OCI-LY7 (cell line): Measurements from ENCODE around the gene LRRC37A2. TPM values are rescaled to one million over a fixed set of nuclear protein-coding genes. Genes with fewer than 3 reads are reported as not detected.
"Not testable (repeated sequence)": the region's sequence is repeated elsewhere in the genome, so short reads cannot be mapped to it uniquely, and the experiment has no call there.

Experiments
- BruUV-seq: library from RNA; stranded (reverse); fragments of 400-500 nt; replicated peaks from 2 replicates; lab custom pipeline; 2021; lab: Mats Ljungman, UMichigan
- CTCF ChIA-PET: fragments of 300-600 bp; sonication (Branson Sonifier 250); formaldehyde crosslinking; loops from one replicate; lab custom pipeline; 2022; ENCODE audit warnings: antibody characterized with exemption; ENCODE audit not compliant: unreplicated experiment; lab: Charles Lee
- POLR2A ChIA-PET: fragments of 300-600 bp; sonication (Branson Sonifier 250); formaldehyde crosslinking; loops from one replicate; lab custom pipeline; 2022; ENCODE audit warnings: antibody characterized with exemption; lab: Charles Lee
- DNase-seq: peaks from one replicate; pipeline ENCODE4 v3.0.0-alpha.2; 2015; ENCODE audit warnings: low spot score
- H2AFZ ChIP-seq: fragments of 200-600 bp; sonication (generic), shearing (Covaris generic); 2 replicates; pipeline ENCODE4 v1.6.1; 2014; ENCODE audit warnings: mild to moderate bottlenecking, antibody characterized with exemption, low read length, moderate library complexity
- H3K27ac ChIP-seq: fragments of 200-600 bp; sonication (generic); 2 replicates; pipeline ENCODE4 v1.5.1; 2014; ENCODE audit warnings: mixed run types, low read depth, mild to moderate bottlenecking, moderate library complexity, low read length, inconsistent platforms; ENCODE audit not compliant: poor library complexity, severe bottlenecking
- H3K36me3 ChIP-seq: fragments of 200-600 bp; sonication (generic); 2 replicates; pipeline ENCODE4 v1.6.1; 2014; ENCODE audit warnings: mild to moderate bottlenecking, antibody characterized with exemption, low read length, moderate library complexity, mixed read lengths; ENCODE audit not compliant: insufficient read depth
- H3K4me1 ChIP-seq: fragments of 200-600 bp; sonication (generic); 2 replicates; pipeline ENCODE4 v1.5.1; 2014; ENCODE audit warnings: mild to moderate bottlenecking, low read length; ENCODE audit not compliant: insufficient read depth, poor library complexity, severe bottlenecking
- H3K4me2 ChIP-seq: fragments of 200-600 bp; sonication (generic); 2 replicates; pipeline ENCODE4 v1.6.1; 2014; ENCODE audit warnings: mild to moderate bottlenecking, low read length
- H3K4me3 ChIP-seq: fragments of 200-600 bp; sonication (generic); 2 replicates; pipeline ENCODE4 v1.5.1; 2014; ENCODE audit warnings: mild to moderate bottlenecking, low read depth, low read length; ENCODE audit not compliant: poor library complexity, severe bottlenecking
- H3K79me2 ChIP-seq: fragments of 200-600 bp; sonication (generic); 2 replicates; pipeline ENCODE4 v1.6.1; 2016; ENCODE audit warnings: low read depth, mild to moderate bottlenecking, low read length, moderate library complexity, mixed read lengths; ENCODE audit not compliant: insufficient read depth
- H3K9me2 ChIP-seq: fragments of 200-600 bp; sonication (generic); 2 replicates; pipeline ENCODE4 v1.6.1; 2016; ENCODE audit warnings: mild to moderate bottlenecking, low read length, mixed read lengths; ENCODE audit not compliant: insufficient read depth
- H3K9me3 ChIP-seq: fragments of 200-600 bp; sonication (generic); 2 replicates; pipeline ENCODE4 v1.6.1; 2014; ENCODE audit warnings: mild to moderate bottlenecking, mixed run types, low read length, mixed read lengths
- H4K20me1 ChIP-seq: fragments of 200-600 bp; sonication (generic); 2 replicates; pipeline ENCODE4 v1.6.1; 2014; ENCODE audit warnings: mild to moderate bottlenecking, antibody characterized with exemption, low read length, moderate library complexity, mixed read lengths; ENCODE audit not compliant: insufficient read depth
- intact Hi-C: fragments of 100-400 bp; cut with micrococcal nuclease; formaldehyde crosslinking; loops from one replicate; pipeline ENCODE4 v1.10.0; 2022; ENCODE audit not compliant: unreplicated experiment
- total RNA-seq, 2 experiments: library from RNA; depleted of rRNA in 1 of 2; stranded (reverse); fragments of >200 nt in 1 of 2; shearing (Covaris generic) in 1 of 2; gene quantifications; 2 replicates each; pipeline ENCODE4 v1.2.3, GENCODE V29; 2014 to 2022

LRRC37A2 gene
- total RNA-seq, 2 experiments from 2014 or later, result 21.0 to 21.6 TPM

DNA sequence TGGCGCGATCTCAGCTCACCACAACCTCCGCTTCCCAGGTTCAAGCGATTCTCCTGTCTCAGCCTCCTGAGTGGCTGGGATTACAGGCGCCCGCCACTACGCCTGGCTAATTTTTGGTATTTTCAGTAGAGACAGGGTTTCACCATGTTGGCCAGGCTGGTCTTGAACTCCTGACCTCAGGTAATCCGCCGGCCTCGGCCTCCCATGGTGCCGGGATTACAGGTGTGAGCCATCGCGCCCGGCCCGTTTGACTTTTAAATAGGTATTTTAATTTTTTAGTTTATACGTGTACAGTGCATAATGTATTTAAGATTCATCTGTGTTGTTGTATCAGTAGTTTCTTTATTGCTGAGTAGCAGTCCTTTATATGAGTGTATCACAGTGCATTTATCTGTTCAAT is 20.2 kb upstream of the LRRC37A2 start:
- H3K79me2 ChIP-seq, H3K36me3 ChIP-seq, H3K4me2 ChIP-seq, H2AFZ ChIP-seq, H3K4me1 ChIP-seq, H4K20me1 ChIP-seq, H3K9me3 ChIP-seq, BruUV-seq, DNase-seq, POLR2A ChIA-PET, H3K4me3 ChIP-seq, H3K9me2 ChIP-seq, intact Hi-C loops, CTCF ChIA-PET, H3K27ac ChIP-seq: not testable (repeated sequence)

DNA sequence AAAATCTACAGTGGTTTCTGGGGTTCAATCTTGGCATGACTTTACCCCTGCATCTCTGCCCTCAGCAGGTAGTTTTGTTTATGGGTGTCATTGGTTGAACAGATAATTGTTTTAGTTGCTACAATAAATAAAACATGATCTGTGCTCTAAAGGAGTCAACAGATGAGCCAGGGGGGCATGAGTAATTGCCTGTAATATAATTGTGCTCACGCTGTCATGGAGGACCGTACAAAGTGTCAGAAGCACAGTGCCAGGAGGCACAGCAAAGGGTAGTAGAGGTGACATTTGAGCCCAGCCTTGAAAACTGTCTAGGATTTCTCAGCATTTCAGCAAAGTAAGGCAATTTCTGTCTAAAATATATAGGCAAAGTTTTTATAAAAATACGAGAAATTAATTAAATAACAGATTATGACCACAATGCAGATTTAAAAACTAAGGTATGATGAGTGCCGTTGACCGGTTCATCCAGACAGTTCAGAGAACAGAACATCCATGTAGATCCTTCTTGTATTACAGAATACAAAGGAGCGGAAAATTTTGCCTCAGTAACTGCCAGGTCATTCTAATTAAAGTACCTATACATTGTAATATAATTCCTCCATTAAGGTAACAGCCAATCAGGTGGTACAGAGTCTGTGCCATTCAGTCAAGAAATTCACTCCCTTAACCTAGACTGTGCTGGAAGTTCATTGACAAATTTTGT is 12.7 kb upstream of the LRRC37A2 start:
- intact Hi-C loops, CTCF ChIA-PET, H3K4me1 ChIP-seq, H3K27ac ChIP-seq, DNase-seq, BruUV-seq, H3K4me2 ChIP-seq, POLR2A ChIA-PET, H3K36me3 ChIP-seq, H3K9me3 ChIP-seq, H3K4me3 ChIP-seq, H4K20me1 ChIP-seq, H3K9me2 ChIP-seq, H2AFZ ChIP-seq, H3K79me2 ChIP-seq: not testable (repeated sequence)

DNA sequence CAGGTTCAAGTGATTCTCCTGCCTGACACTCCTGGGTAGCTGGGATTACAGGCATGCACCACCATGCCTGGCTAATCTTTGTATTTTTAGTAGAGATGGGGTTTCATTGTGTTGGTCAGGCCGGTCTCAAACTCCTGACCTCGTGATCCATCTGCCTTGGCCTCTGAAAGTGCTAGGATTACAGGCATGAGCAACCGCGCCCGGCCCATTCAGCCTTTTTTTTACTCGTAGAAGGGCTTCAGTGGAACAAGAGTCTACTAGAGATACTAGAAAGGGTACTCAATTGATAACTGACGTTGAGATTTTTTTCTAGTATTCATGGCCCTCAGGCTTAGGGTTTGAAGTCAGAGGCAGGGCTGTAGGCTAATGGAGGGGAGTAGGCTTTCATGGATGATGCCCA is 6.4 kb upstream of the LRRC37A2 start:
- H3K4me1 ChIP-seq, H3K9me2 ChIP-seq, H2AFZ ChIP-seq, BruUV-seq, H3K9me3 ChIP-seq, H3K27ac ChIP-seq, POLR2A ChIA-PET, DNase-seq, H3K79me2 ChIP-seq, CTCF ChIA-PET, H3K4me2 ChIP-seq, H3K36me3 ChIP-seq, H4K20me1 ChIP-seq, H3K4me3 ChIP-seq, intact Hi-C loops: not testable (repeated sequence)

DNA sequence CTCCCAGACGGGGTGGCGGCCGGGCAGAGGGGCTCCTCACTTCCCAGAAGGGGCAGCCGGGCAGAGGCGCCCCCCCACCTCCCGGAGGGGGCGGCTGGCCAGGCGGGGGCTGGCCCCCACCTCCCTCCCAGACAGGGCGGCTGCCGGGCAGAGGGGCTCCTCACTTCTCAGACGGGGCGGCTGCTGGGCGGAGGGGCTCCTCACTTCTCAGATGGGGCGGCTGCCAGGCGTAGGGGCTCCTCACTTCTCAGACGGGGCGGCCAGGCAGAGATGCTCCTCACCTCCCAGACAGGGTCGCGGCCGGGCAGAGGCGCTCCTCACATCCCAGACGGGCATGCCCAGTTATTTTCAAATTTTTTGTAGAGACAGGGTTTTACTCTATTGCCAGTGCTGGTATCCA is 22.4 kb downstream of the LRRC37A2 start:
- DNase-seq, POLR2A ChIA-PET, H2AFZ ChIP-seq, H4K20me1 ChIP-seq, CTCF ChIA-PET, H3K36me3 ChIP-seq, H3K27ac ChIP-seq, intact Hi-C loops, H3K4me3 ChIP-seq, BruUV-seq, H3K9me3 ChIP-seq, H3K4me1 ChIP-seq, H3K79me2 ChIP-seq, H3K4me2 ChIP-seq, H3K9me2 ChIP-seq: not testable (repeated sequence)

DNA sequence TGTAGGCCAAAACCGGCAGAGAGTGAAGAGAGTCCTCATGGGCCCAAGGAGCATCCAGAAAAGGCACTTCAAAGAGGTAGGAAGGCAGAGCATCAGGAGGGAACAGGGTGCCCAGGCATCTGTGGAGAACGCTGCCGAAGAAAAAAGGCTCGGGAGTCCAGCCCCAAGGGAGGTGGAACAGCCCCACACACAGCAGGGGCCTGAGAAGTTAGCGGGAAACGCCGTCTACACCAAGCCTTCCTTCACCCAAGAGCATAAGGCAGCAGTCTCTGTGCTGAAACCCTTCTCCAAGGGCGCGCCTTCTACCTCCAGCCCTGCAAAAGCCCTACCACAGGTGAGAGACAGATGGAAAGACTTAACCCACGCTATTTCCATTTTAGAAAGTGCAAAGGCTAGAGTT is 36.3 kb downstream of the LRRC37A2 start:
- H3K9me2 ChIP-seq, POLR2A ChIA-PET, BruUV-seq, H3K4me2 ChIP-seq, H4K20me1 ChIP-seq, DNase-seq, H3K36me3 ChIP-seq, H3K9me3 ChIP-seq, intact Hi-C loops, CTCF ChIA-PET, H3K79me2 ChIP-seq, H3K4me1 ChIP-seq, H3K4me3 ChIP-seq, H2AFZ ChIP-seq, H3K27ac ChIP-seq: not testable (repeated sequence)

DNA sequence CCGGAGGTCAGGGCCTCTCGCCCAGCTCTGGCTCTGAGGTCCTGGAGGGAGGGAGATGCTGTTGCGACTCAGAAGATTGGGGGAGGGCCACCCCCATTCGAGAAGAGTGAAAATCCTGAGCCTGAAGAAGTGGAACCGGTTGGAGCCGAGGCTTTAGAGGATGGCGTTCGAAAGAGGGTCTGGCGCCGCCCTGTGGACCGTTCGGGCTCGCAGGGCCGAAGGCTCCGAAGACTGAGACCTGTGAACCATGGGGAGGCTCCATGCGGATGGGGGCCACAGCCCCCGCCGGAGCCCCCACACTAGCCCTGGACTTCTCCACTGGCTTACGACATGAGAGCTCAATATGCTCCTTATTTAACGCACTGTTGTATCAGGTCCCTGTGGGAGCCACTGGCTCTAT is 46.9 kb downstream of the LRRC37A2 start:
- POLR2A ChIA-PET, CTCF ChIA-PET, H3K36me3 ChIP-seq, H3K4me2 ChIP-seq, H3K27ac ChIP-seq, H3K4me3 ChIP-seq, H3K79me2 ChIP-seq, BruUV-seq, H4K20me1 ChIP-seq, DNase-seq, H3K9me2 ChIP-seq, intact Hi-C loops, H2AFZ ChIP-seq, H3K9me3 ChIP-seq, H3K4me1 ChIP-seq: not testable (repeated sequence)
